Measurements from ENCODE around the gene C1QL2.
A peak's percentile ranks its signal among the peaks of the same experiment; 100 is the strongest.

C1QL2 gene

GRCh38 chr2:119179202-119179601 is 20.7 kb upstream of the C1QL2 start:
- DNase-seq (ENCODE audit: low read depth in 2 of 2), result no peak

GRCh38 chr2:119178776-119179175 is 20.2 kb upstream of the C1QL2 start:
- DNase-seq (ENCODE audit: low read depth in 2 of 2), result no peak

- DNase-seq (ENCODE audit: low read depth in 2 of 2), result no peak
Measured at GRCh38 chr2:119177838-119178190, 19.3 kb upstream of the C1QL2 start.

DNA sequence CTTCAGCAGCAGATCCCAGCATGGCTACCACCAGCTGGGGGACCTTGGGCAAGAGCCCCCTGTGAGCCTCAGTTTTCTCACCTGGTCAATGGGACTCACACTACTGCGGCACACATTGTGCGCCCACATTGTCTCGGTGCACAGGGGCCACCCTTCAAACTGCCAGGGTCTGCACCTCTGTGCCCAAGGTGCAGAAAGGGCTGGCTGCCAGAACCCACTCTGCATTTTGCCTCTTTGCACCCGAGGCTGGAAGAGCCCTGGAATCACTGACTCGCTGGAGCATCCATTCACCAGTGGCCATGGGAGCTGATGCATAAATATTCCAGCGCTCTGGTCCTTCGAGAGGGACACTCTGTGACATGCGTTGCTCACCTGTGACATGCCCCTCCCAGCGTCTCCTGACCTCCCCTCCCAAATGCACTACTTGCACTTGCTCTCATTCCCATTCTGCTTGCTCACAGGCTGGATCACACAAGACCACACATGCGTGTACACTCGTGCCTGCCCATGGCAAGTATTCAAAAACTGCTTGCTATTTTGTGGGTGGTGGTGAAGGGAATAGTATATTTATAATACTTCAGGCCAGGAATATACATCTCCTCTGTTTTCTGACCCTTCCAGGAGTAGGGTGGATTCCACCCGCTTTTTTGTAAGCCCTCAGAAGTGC is 18.8 kb upstream of the C1QL2 start:
- DNase-seq (ENCODE audit: low read depth in 2 of 2), result no peak

GRCh38 chr2:119175517-119175916 is 17.0 kb upstream of the C1QL2 start:
- DNase-seq (ENCODE audit: low read depth in 2 of 2), result no peak

DNA sequence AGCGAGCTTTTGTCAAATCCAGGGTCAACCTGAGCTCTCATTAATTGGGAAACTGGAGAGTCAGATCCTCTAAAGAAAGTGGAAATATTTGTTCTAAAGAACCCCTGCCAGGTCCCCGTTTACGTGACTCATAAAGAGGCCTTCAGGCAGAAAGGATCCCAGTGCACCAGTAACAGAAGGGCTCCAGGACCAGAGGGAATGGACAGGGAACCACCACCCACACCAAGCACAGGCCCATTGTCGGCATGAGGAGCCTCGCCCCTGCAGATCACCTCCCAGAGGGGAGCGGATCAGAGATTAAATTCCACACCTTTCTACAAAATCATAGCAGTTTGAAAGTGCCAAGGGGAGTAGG is 16.4 kb upstream of the C1QL2 start:
- DNase-seq (ENCODE audit: low read depth in 2 of 2), result no peak

DNA sequence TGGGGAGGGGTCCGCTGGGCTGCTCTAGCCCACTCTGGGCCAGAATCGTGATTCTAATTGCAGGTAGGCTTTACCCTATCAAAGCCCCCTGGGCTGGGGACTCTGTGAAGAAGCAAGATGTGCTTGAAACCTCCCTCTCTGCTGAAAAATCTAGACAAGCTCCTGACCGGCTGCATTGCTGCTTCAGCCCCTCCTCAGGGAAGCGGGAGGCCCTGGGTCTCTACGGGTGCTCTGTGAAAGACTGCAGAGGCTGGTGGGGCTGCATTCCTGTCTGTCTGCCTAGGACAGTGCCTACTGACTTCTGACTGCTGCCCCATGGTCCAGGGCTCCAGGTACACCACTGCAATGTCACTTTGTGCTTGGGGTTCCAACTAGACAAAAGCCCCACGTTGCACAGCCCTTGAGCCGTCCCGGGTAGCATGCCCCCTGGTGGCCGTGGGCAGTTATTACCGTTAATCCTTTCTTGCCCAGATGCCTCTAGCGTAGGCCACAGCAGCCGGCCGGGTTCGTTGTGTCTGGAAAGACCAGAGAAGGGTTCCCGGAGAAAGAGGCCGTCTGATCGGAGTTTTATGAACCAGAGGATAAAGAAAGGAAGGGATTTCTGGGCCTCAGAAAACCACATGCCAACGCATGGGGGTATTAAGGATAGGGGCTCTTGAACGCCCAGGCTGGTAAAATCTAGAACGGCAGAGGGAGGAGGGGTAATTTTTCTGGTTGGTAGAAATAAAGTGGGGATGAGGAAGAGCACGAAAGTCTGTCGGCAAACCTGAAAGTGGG is 15.9 kb upstream of the C1QL2 start:
- DNase-seq (ENCODE audit: low read depth in 2 of 2), result peak; percentile 12 to 25

- no peak for DNase-seq (ENCODE audit: low read depth in 2 of 2)
Measured at GRCh38 chr2:119173556-119174060, 15.1 kb upstream of the C1QL2 start.

DNA sequence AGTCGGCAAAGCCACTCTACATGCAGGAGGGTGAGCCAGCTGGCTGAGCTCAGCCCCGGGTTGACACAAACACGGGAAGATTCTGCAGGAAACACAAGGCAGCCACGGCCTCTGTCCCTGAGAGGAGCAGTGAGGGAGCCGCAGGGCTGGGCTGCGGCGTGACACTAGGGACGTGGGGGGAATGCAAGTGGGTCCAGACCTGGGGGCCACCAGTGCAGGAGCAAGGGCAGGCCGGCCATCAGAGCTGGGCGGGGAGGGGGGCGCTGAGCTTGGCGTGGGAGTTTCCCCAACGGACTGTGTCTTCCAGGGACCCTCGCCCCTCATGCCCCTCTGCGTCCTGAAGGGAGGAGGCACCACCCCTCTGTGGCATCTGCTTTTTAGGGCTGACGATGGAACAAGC is 12.0 kb upstream of the C1QL2 start:
- DNase-seq (ENCODE audit: low read depth in 2 of 2), result no peak

DNA sequence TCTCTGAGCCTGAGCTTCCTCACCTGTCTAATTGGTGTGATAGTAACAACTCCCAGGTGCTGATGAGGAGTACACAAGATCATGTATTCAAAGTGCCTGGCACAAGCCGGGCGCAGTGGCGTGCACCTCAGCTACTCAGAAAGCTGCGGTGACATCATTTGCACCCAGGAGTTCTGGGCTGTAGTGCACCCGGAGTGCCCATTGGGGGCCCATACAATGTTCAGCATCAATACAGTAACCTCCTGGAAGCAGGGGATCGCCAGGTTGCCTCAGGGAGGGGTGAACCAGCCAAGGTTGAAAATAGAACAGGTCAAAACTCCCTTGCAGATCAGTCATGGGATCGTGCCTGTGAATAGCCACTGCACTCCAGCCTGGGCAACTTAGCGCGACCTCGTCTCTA is 11.2 kb upstream of the C1QL2 start:
- DNase-seq (ENCODE audit: low read depth in 2 of 2), result no peak

DNA sequence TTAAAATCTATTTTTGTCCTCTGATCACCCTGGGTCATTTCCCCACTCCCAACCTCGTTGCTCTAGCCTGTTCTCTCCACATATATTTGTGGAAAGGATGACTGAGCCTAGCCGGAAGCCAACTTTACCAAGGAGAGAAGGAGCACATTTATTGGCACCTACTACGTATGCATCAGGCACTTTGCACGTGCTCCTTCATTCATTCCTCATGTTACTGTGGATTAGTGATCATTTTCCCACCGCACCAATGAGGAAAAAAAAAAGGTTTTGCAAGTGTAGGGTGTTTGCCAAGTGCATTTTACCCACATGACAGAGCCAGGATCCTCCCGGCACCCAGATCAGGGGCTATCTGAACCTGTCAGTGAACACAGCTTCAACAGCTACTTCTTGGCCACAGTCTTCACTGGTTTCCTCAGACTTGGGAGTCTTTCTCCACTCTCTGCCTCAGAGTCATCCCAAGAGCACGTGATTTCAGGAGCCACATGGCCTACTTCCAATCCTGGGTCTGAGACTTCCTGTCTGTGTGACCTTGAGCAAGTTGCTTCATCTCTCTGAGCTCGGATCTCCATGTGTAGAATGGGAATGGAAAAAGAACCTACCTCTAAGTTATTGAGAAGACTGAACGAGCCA is 1.9 kb upstream of the C1QL2 start:
- no peak for DNase-seq (ENCODE audit: low read depth in 2 of 2)

GRCh38 chr2:119157850-119158511 is 570 bp downstream of the C1QL2 start:
- no peak for DNase-seq (ENCODE audit: low read depth in 2 of 2)

GRCh38 chr2:119156891-119157773 is 1.4 kb downstream of the C1QL2 start:
- DNase-seq (ENCODE audit: low read depth in 2 of 2), result no peak

DNA sequence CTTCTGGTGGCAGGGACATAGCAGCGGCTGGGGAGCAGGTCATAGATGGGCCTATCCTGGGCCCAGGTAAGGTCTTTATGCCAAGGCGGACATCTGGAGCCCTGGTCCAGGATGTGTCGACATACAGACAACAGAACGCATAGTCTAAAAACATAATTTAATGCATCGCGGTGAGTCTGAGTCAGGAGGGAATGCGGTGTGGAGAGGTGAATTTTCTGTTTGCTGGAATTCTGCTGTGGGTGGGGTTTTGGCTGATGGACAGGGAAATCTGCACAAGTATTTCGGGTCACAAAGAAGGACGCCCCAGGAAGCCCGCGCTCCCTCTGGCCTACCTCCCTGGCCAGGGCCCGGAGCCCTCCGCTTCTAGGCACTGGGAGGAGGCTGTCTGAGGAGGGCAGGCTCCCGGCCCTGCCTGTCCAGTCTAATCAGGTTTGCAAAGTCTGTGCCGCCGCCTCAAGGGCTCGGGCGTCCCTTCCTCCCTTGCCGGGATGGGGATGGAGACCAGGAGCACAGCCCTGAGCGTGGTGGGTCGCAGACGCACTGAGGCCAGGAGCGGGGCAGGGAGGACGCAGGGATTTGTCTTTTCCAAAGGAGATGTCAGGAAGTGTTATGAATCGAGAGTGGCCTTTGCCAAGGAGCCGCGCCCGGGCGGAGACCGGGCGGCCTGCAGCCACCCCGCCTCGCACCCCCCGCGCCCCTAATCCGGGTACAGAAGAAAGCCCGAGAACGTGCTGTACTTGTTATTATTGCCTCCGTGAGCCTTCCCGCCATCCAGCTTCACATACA is 2.3 kb downstream of the C1QL2 start:
- no peak for DNase-seq (ENCODE audit: low read depth in 2 of 2)

DNA sequence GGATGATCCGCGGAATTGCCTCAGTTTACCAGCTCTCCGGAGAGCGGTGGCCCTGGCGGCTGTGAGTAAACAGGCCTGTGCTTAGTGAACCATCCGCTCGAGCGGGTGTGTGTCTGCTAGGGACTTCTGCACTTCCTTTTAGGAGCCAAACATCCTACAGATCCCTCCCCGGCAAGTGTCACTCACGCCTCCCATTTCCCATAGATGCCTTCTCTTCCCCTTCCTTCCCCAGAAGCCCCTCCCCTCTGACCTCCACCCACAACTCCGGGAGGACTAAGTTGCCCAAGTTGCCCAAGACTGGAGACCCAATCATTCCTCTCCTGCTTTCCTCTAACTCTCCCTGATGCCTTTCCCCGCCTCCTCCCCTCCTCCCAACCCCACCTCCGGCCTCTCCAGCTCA is 2.9 kb downstream of the C1QL2 start:
- DNase-seq (ENCODE audit: low read depth in 2 of 2), result no peak

DNA sequence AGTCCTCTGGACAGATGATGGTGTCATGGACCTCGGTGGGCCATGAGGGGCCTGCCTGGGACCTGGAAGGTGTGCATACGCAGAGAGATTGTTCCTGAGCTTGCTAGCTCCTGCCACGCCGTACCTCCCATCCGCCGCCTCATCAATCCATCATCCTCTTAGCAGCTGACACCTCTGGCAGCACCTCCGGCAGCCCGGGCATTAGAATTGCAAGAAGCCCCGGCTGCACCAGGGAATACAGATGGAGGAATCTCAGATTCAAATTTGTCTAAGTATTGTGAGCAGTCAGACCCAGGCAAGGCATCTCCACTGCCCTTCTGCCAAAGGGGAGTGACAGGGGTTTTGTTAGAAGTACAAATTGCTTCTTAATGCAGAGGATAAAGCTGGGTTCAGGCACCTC is 4.5 kb downstream of the C1QL2 start:
- DNase-seq (ENCODE audit: low read depth in 2 of 2), result no peak

GRCh38 chr2:119149611-119150010 is 8.9 kb downstream of the C1QL2 start:
- DNase-seq (ENCODE audit: low read depth in 2 of 2), result no peak

DNA sequence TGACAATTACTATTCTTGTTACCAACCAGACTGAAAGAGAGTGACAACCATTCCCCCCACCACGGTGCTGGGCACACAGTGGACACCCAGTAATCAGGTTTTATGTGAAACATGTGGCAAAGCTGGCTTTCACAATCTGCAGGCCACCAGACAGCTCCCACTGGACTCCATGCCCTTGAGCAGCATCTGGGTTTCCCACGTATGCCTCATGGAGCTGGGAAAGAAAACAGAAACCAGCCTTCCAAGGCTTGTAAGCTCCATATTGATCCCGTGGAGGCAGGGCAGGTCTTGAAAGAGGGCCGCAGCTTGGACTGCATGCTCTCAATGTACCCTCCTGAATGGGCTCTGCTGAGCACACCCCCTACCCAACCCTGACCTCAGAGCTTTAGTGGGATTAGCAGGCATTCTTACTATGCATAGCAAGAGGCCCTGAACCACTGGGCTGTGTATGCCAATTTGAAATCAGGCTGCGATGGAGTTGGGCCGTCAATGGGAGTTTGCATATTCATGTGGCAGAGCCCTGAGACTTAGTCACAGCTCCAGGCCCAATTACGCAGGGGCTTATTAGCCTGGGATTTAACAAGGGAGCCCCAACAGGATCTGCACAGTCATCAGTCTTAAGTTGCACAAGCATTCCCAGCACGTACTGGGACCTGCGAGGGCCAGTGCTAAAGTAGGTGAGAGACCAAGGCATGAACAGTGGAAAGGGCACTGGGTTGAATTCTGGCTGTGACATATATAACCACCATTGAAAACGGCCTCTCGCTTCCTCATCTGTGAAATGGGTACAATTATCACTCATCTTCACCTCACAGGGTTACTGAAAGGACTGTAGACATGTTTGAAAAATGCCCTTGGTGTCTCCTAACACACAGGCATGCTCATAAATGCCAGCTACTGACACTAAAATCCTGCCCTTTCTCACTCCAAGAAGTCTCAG is 10.5 kb downstream of the C1QL2 start:
- DNase-seq (ENCODE audit: low read depth in 2 of 2), result no peak

- no peak for DNase-seq (ENCODE audit: low read depth in 2 of 2)
Measured at GRCh38 chr2:119144806-119145205, 13.7 kb downstream of the C1QL2 start.

DNA sequence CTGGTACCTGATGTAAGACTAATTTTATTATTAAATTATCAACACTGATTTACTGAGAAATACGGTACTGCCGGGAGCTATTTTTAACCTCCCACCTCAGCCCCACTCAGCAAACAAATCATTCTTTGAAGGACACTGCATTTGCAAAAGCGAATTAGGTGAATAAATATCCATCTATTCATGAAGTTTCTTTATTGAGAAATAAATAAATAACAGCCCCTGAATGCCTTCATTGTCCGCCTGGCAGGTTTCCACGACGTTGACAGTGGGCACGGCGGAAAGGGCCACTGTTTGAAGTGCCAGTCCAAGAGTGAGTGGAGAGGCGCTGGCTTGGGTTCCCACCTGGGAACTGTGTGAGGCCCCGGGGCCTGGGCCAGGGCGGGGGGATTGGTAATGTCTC is 15.7 kb downstream of the C1QL2 start:
- DNase-seq (ENCODE audit: low read depth in 2 of 2), result no peak
